ENCODE results near the gene IFITM2. TPM values are rescaled to one million over a fixed set of nuclear protein-coding genes. Genes with fewer than 3 reads are reported as not detected.

IFITM2 gene
- total and polyA plus RNA-seq, 2 of the 13 experiments (the other 11 are each of a cell fraction or from before 2014, with no cell fraction given) = 13.8 to 267 TPM

DNA sequence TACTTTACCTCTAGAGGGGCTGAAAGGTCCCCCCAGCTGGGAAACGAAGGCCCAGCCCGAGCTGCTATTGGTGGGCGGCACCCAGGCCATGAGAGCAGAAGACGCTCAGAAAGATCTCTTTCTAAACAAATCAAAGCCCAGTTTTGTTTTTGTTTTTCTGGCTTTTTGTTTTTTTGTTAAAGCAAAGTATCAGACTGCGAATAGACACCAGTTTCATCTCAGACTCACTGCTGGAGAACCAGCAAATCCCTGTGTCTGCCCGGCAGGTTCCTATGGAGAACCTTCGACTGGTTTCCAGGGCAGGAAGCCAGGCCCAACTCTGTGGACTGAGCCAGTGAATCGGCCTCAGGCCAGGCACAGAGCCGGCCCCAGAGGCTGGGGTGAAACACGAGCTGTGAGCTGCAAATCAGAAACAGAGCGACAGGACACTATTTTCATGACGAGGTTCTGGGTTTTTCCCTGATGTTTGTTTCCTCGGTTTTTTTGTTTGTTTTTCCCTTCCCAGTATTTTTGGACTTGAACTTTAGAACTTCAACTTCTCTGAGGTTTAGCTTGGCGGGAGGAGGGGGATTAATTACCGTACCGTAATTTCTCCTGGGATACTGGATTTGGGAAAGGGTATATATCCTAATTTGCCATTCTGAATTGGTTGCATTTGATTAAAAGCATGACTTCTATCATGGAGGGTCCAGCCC is 45.7 kb downstream of the IFITM2 start (continued):
- no peak for TF ChIP-seq ZFP36 (IDR thresholded peaks at IDR 0.05; ENCODE audit: borderline replicate concordance, low read depth, low read length, partially characterized antibody)
- TF ChIP-seq CCAR2 (optimal IDR thresholded peaks at IDR 0.05; ENCODE audit: low read depth, low read length) = no peak
- TF ChIP-seq, protein P1, sequence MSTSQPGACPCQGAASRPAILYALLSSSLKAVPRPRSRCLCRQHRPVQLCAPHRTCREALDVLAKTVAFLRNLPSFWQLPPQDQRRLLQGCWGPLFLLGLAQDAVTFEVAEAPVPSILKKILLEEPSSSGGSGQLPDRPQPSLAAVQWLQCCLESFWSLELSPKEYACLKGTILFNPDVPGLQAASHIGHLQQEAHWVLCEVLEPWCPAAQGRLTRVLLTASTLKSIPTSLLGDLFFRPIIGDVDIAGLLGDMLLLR (CRISPR knock-in tag; IDR thresholded peaks at IDR 0.05) = no peak
- no peak for TF ChIP-seq ZNF44 (CRISPR knock-in tag; IDR thresholded peaks at IDR 0.05)
- TF ChIP-seq, protein P2, sequence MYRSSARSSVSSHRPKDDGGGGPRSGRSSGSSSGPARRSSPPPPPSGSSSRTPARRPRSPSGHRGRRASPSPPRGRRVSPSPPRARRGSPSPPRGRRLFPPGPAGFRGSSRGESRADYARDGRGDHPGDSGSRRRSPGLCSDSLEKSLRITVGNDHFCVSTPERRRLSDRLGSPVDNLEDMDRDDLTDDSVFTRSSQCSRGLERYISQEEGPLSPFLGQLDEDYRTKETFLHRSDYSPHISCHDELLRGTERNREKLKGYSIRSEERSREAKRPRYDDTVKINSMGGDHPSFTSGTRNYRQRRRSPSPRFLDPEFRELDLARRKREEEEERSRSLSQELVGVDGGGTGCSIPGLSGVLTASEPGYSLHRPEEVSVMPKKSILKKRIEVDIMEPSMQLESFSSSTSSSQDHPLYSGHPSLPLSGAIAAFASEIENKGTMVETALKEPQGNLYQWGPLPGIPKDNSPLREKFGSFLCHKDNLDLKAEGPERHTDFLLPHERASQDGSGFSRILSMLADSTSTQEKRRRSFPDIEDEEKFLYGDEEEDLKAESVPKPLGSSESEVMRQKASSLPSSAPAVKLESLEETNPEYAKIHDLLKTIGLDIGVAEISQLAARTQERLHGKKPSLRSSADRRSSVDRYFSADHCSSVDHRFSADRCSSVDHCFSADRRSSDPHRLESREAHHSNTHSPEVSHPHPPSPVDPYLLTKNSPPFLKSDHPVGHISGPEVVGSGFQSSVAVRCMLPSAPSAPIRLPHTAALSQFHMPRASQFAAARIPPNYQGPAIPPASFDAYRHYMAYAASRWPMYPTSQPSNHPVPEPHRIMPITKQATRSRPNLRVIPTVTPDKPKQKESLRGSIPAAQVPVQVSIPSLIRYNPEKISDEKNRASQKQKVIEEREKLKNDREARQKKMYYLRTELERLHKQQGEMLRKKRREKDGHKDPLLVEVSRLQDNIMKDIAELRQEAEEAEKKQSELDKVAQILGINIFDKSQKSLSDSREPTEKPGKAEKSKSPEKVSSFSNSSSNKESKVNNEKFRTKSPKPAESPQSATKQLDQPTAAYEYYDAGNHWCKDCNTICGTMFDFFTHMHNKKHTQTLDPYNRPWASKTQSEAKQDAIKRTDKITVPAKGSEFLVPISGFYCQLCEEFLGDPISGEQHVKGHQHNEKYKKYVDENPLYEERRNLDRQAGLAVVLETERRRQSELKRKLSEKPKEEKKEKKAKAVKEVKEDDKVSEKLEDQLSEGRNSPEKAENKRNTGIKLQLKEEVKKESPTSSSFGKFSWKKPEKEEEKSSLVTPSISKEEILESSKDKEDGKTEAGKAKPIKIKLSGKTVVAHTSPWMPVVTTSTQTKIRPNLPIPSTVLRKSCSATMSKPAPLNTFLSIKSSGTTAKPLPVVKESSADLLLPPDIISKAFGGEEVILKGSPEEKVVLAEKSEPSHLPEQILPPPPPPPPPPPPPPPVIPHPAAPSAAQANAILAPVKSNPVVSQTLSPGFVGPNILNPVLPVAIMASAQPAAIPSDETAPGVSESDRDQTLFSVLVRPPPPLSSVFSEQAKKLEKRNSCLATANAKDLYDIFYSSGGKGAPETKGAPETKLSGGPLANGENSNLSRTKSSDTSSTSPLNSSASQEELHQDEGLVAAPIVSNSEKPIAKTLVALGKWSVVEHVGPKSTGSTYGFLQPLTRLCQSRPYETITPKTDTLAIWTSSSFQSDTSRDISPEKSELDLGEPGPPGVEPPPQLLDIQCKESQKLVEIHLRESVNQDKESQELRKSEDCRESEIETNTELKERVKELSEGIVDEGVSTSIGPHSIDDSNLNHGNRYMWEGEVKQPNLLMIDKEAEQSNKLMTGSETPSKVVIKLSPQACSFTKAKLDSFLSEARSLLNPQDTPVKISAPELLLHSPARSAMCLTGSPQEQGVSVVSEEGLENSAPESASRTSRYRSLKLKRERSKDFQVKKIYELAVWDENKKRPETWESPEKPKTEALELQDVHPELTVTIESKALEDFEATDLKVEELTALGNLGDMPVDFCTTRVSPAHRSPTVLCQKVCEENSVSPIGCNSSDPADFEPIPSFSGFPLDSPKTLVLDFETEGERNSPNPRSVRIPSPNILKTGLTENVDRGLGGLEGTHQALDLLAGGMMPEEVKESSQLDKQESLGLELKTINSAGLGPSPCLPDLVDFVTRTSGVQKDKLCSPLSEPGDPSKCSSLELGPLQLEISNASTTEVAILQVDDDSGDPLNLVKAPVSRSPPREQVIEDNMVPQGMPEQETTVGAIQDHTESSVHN (CRISPR knock-in tag; IDR thresholded peaks at IDR 0.05) = no peak
- no peak for TF ChIP-seq CAMTA2 (CRISPR knock-in tag; IDR thresholded peaks at IDR 0.05; ENCODE audit: borderline replicate concordance)
- no peak for TF ChIP-seq PITX1 (CRISPR knock-in tag; IDR thresholded peaks at IDR 0.05)
- TF ChIP-seq AFF4 (CRISPR knock-in tag; IDR thresholded peaks at IDR 0.05) = no peak
- no peak for TF ChIP-seq MLLT10 (CRISPR knock-in tag; IDR thresholded peaks at IDR 0.05)
- TF ChIP-seq ZNF160 (CRISPR knock-in tag; IDR thresholded peaks at IDR 0.05) = no peak
- TF ChIP-seq ZNF230 (CRISPR knock-in tag; IDR thresholded peaks at IDR 0.05) = no peak
- TF ChIP-seq, protein P3, sequence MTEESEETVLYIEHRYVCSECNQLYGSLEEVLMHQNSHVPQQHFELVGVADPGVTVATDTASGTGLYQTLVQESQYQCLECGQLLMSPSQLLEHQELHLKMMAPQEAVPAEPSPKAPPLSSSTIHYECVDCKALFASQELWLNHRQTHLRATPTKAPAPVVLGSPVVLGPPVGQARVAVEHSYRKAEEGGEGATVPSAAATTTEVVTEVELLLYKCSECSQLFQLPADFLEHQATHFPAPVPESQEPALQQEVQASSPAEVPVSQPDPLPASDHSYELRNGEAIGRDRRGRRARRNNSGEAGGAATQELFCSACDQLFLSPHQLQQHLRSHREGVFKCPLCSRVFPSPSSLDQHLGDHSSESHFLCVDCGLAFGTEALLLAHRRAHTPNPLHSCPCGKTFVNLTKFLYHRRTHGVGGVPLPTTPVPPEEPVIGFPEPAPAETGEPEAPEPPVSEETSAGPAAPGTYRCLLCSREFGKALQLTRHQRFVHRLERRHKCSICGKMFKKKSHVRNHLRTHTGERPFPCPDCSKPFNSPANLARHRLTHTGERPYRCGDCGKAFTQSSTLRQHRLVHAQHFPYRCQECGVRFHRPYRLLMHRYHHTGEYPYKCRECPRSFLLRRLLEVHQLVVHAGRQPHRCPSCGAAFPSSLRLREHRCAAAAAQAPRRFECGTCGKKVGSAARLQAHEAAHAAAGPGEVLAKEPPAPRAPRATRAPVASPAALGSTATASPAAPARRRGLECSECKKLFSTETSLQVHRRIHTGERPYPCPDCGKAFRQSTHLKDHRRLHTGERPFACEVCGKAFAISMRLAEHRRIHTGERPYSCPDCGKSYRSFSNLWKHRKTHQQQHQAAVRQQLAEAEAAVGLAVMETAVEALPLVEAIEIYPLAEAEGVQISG (CRISPR knock-in tag; IDR thresholded peaks at IDR 0.05) = no peak; the same call in none of the 2 replicates
- 0 out of 2 replicates have a peak, but pooled peaks have one; percentile 60 for TF ChIP-seq AHR (CRISPR knock-in tag; IDR thresholded peaks at IDR 0.05)

All from HepG2 (cell line).